GM11168 (cell line): Measurements from ENCODE around the gene LMTK3.

ENCODE experiments used
- in situ Hi-C: fragments of 300-500 bp; cut with MboI; formaldehyde crosslinking; loops from one replicate; pipeline ENCODE4 v1.12.0; 2022; ENCODE audit warnings: low sequenced_read_pairs; ENCODE audit not compliant: unreplicated experiment

LMTK3 gene

GRCh38 chr19:48510421-48511268 lies 990 bp downstream of the LMTK3 start:
- in situ Hi-C loops = no loop called here

GRCh38 chr19:48509467-48510194 lies 2.0 kb downstream of the LMTK3 start:
- in situ Hi-C loops = loop anchor here (10.0 kb wide), 1 partner anchor 75 kb away; no protein-coding TSS in a partner anchor

- in situ Hi-C loops = loop anchor here (10.0 kb wide), 1 partner anchor 76 kb away; no protein-coding TSS in a partner anchor
Measured at GRCh38 chr19:48508729-48509411, 2.8 kb downstream of the LMTK3 start.

- in situ Hi-C loops = loop anchor here (10.0 kb wide), 1 partner anchor 77 kb away; no protein-coding TSS in a partner anchor
Measured at GRCh38 chr19:48507911-48508439, 3.7 kb downstream of the LMTK3 start.

GRCh38 chr19:48506138-48506733 lies 5.4 kb downstream of the LMTK3 start:
- in situ Hi-C loops = loop anchor here (10.0 kb wide), 1 partner anchor 79 kb away; no protein-coding TSS in a partner anchor

- in situ Hi-C loops = loop anchor here (10.0 kb wide), 1 partner anchor 82 kb away; no protein-coding TSS in a partner anchor
Measured at GRCh38 chr19:48502350-48503018, 9.2 kb downstream of the LMTK3 start.

GRCh38 chr19:48501494-48502349 lies 9.9 kb downstream of the LMTK3 start:
- in situ Hi-C loops = loop anchor here (10.0 kb wide), 1 partner anchor 83 kb away; no protein-coding TSS in a partner anchor

- in situ Hi-C loops = loop anchor here (10.0 kb wide), 1 partner anchor 84 kb away; no protein-coding TSS in a partner anchor
Measured at GRCh38 chr19:48500830-48501493, 10.7 kb downstream of the LMTK3 start.

GRCh38 chr19:48499316-48500090 lies 12.1 kb downstream of the LMTK3 start:
- in situ Hi-C loops = loop anchor here (10.0 kb wide), 1 partner anchor 85 kb away; no protein-coding TSS in a partner anchor

- in situ Hi-C loops = no loop called here
Measured at GRCh38 chr19:48498595-48499311, 12.9 kb downstream of the LMTK3 start.

GRCh38 chr19:48497728-48498594 lies 13.7 kb downstream of the LMTK3 start:
- in situ Hi-C loops = no loop called here

- in situ Hi-C loops = no loop called here
Measured at GRCh38 chr19:48496959-48497727, 14.5 kb downstream of the LMTK3 start.

- in situ Hi-C loops = no loop called here
Measured at GRCh38 chr19:48495396-48495795, 16.2 kb downstream of the LMTK3 start.

- in situ Hi-C loops = no loop called here
Measured at GRCh38 chr19:48493718-48494401, 17.8 kb downstream of the LMTK3 start.
